ENCODE measurements around the gene EPAS1. TPM values are rescaled to one million over a fixed set of nuclear protein-coding genes. Genes with fewer than 3 reads are reported as not detected.

Gene EPAS1
- total RNA-seq, 1 experiment from 2014 or later = 146 TPM

DNA sequence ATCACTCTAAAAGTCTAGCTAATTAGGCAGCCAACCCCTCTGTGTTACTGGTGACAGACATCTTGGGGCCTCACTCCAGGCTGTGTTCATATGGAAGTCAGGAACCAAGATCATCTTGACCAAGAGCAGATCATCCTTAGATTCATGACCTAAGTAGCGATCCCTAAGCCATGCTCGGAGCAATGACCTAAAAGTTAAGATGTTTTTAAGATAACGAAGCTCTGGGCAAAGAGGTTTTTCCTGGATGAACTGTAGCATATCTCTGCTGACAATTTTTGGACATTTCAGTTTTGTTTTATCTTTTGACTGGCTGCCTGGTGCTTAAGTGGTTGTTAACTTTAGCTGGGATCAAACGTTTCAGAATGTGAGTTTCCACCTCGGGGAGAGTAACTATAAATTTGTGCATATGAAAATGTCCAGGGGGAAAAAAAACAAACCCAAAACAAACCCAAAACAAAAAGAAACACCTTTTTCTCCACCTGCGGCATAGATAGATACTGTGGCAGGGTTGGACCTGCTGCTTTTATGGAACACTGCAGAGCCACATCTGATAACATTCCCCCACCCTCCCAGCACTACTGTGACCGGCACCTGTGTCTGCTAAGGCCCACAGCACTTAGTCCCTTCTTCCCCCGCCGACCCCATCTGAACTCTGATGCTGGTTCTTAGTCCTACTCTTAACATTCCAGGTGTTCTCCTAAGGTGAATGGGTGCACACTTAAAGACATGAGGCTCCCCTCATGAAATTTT is 45.5 kb downstream of the EPAS1 start:
- CTCF ChIA-PET = interaction anchor here (0.5 to 1.1 kb wide), 4 partner anchors 13 to 404 kb away, joined by 3 to 5 read pairs (median 4); no protein-coding TSS in a partner anchor
- TF ChIP-seq, protein P1, sequence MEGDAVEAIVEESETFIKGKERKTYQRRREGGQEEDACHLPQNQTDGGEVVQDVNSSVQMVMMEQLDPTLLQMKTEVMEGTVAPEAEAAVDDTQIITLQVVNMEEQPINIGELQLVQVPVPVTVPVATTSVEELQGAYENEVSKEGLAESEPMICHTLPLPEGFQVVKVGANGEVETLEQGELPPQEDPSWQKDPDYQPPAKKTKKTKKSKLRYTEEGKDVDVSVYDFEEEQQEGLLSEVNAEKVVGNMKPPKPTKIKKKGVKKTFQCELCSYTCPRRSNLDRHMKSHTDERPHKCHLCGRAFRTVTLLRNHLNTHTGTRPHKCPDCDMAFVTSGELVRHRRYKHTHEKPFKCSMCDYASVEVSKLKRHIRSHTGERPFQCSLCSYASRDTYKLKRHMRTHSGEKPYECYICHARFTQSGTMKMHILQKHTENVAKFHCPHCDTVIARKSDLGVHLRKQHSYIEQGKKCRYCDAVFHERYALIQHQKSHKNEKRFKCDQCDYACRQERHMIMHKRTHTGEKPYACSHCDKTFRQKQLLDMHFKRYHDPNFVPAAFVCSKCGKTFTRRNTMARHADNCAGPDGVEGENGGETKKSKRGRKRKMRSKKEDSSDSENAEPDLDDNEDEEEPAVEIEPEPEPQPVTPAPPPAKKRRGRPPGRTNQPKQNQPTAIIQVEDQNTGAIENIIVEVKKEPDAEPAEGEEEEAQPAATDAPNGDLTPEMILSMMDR (IDR thresholded peaks at IDR 0.05; ENCODE audit: unreplicated experiment) = no peak
- no peak for DNase-seq (ENCODE audit: unreplicated experiment)
- POLR2A ChIA-PET = interaction anchor here (0.5 to 1.8 kb wide), 6 partner anchors 9 to 268 kb away, joined by 3 to 10 read pairs (median 3); no protein-coding TSS in a partner anchor
- H3K9me3 Mint-ChIP-seq (ENCODE audit: unreplicated experiment) = no peaks in the 10 kb centered on the region
- BruUV-seq (replicated peaks) = no TSS peak
- H3K27me3 Mint-ChIP-seq (ENCODE audit: insufficient read depth, unreplicated experiment) = no peaks in the 10 kb centered on the region
- H3K4me1 Mint-ChIP-seq (ENCODE audit: insufficient read depth, unreplicated experiment) = peaks cover 9% of the 10 kb centered on the region
- no peak overlapping the region for H3K27ac Mint-ChIP-seq (ENCODE audit: low read depth, unreplicated experiment)
- intact Hi-C loops (cut with micrococcal nuclease) = no loop called here
- H3K4me3 Mint-ChIP-seq (ENCODE audit: unreplicated experiment) = no peak overlapping the region
- peaks cover 21% of the 10 kb centered on the region for H3K36me3 Mint-ChIP-seq (ENCODE audit: insufficient read depth, unreplicated experiment)

DNA sequence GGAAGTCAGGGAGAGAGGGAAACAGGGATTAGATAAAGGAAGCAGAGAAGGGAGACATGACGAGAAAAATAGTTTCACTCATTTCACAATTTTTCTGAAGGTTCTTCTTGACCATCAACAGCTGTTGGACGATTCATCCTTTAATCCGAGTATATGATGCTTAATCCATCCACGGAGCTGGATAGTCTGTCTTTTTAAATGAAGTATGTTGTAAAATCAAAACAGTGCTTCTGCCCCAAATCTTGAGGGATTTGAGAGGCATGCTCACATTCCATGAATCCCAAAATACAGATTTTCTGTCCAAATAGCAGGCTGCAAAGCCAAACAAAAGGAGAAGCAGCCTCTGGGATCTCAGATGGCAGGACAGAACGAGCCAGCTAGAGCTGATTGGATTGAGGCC is 47.5 kb downstream of the EPAS1 start:
- ChIA-PET CTCF (interaction anchor here (0.6 kb wide), 1 partner anchor 22 kb away, joined by 4 read pairs; no protein-coding TSS in a partner anchor), POLR2A (no interaction called here)
- Mint-ChIP-seq H3K27ac (ENCODE audit: low read depth, unreplicated experiment) (no peak overlapping the region), H3K9me3 (ENCODE audit: unreplicated experiment) (no peaks in the 10 kb centered on the region), H3K4me1 (ENCODE audit: insufficient read depth, unreplicated experiment) (peaks cover 9% of the 10 kb centered on the region), H3K4me3 (ENCODE audit: unreplicated experiment) (no peak overlapping the region), H3K27me3 (ENCODE audit: insufficient read depth, unreplicated experiment) (no peaks in the 10 kb centered on the region), H3K36me3 (ENCODE audit: insufficient read depth, unreplicated experiment) (peaks cover 35% of the 10 kb centered on the region)
- intact Hi-C loops (cut with micrococcal nuclease) = no loop called here
- no TSS peak for BruUV-seq (replicated peaks)
- TF ChIP-seq, protein P1 (IDR thresholded peaks at IDR 0.05; ENCODE audit: unreplicated experiment) = no peak
- no peak for DNase-seq (ENCODE audit: unreplicated experiment)

DNA sequence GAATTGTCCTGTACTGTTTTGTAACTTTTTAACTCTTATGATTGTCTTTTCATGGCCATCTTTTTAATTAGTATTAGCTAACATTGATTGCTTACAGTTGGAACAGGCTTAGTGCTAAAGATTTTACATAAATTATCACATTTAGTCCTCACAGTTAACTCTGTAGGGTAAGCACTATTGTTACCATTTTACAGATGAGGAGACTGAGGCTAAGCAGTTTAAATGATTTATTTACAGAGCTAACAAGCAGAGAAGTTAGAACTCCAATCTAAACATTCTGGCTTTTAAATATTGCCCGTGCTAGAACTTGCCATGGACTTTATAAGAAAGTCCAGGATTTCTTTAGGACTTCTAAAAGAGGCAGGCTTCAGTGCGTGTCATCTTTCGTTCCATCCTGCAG is 48.6 kb downstream of the EPAS1 start:
- peaks cover 44% of the 10 kb centered on the region for H3K36me3 Mint-ChIP-seq (ENCODE audit: insufficient read depth, unreplicated experiment)
- POLR2A ChIA-PET = no interaction called here
- peaks cover 4% of the 10 kb centered on the region for H3K4me1 Mint-ChIP-seq (ENCODE audit: insufficient read depth, unreplicated experiment)
- no peak overlapping the region for H3K4me3 Mint-ChIP-seq (ENCODE audit: unreplicated experiment)
- H3K9me3 Mint-ChIP-seq (ENCODE audit: unreplicated experiment) = no peaks in the 10 kb centered on the region
- no peak for DNase-seq (ENCODE audit: unreplicated experiment)
- H3K27ac Mint-ChIP-seq (ENCODE audit: low read depth, unreplicated experiment) = no peak overlapping the region
- TF ChIP-seq, protein P1 (IDR thresholded peaks at IDR 0.05; ENCODE audit: unreplicated experiment) = no peak
- intact Hi-C loops (cut with micrococcal nuclease) = no loop called here
- BruUV-seq (replicated peaks) = no TSS peak
- CTCF ChIA-PET = interaction anchor here (0.7 kb wide), 1 partner anchor 320 kb away, joined by 3 read pairs; no protein-coding TSS in a partner anchor
- H3K27me3 Mint-ChIP-seq (ENCODE audit: insufficient read depth, unreplicated experiment) = no peaks in the 10 kb centered on the region

DNA sequence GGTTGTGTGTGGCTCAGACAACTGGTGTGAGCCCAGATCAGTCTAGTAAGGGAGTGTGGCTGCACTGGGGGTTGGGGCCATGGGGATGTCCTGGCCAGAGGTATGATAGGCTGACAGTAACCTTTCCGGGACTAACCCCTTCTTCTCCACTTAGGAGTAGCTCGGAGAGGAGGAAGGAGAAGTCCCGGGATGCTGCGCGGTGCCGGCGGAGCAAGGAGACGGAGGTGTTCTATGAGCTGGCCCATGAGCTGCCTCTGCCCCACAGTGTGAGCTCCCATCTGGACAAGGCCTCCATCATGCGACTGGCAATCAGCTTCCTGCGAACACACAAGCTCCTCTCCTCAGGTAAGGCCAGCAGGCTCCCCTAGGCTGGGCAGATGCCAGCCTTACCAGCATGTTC is 49.5 kb downstream of the EPAS1 start:
- H3K9me3 Mint-ChIP-seq (ENCODE audit: unreplicated experiment) = no peaks in the 10 kb centered on the region
- TF ChIP-seq, protein P1 (IDR thresholded peaks at IDR 0.05; ENCODE audit: unreplicated experiment) = no peak
- peaks cover 40% of the 10 kb centered on the region for H3K36me3 Mint-ChIP-seq (ENCODE audit: insufficient read depth, unreplicated experiment)
- no peak overlapping the region for H3K4me3 Mint-ChIP-seq (ENCODE audit: unreplicated experiment)
- BruUV-seq (replicated peaks) = no TSS peak
- H3K4me1 Mint-ChIP-seq (ENCODE audit: insufficient read depth, unreplicated experiment) = no peaks in the 10 kb centered on the region
- no peaks in the 10 kb centered on the region for H3K27me3 Mint-ChIP-seq (ENCODE audit: insufficient read depth, unreplicated experiment)
- DNase-seq (ENCODE audit: unreplicated experiment) = no peak
- CTCF ChIA-PET = interaction anchor here (0.7 to 1.0 kb wide), 2 partner anchors 9 to 321 kb away, joined by 3 to 4 read pairs; no protein-coding TSS in a partner anchor
- POLR2A ChIA-PET = interaction anchor here (0.7 kb wide), 1 partner anchor 39 kb away, joined by 3 read pairs; no protein-coding TSS in a partner anchor
- H3K27ac Mint-ChIP-seq (ENCODE audit: low read depth, unreplicated experiment) = no peak overlapping the region
- intact Hi-C loops (cut with micrococcal nuclease) = no loop called here
